Suprapubic skin (tissue), 3 donors: ENCODE measurements around the gene GABRB3.

ENCODE experiments used
- CTCF ChIP-seq, 2 donors: fragments of 200-600 bp in 1 of 2; fragments of 450-650 bp in 1 of 2; sonication (generic) in 1 of 2; IDR thresholded peaks; one replicate each; pipeline ENCODE4 v1.5.1; 2016 to 2019; ENCODE audit warnings: antibody characterized with exemption in 2 of 2, mild to moderate bottlenecking in 1 of 2, moderate library complexity in 1 of 2
- EP300 ChIP-seq: sonication (generic); formaldehyde crosslinking; IDR thresholded peaks from one replicate; pipeline ENCODE4 v1.6.1; 2017; ENCODE audit warnings: antibody characterized with exemption

GRCh38 chr15:26639966-26640365 is 132.9 kb downstream of the GABRB3 start:
- no peak for TF ChIP-seq CTCF (IDR thresholded peaks at IDR 0.05)
- no peak for TF ChIP-seq EP300
